Right lobe of liver (tissue), 4 donors: Measurements from ENCODE around the gene SRC.

Experiments used
- CTCF ChIP-seq, 4 donors: fragments of 200-600 bp in 3 of 4; fragments of 450-650 bp in 1 of 4; IDR thresholded peaks; one replicate each; pipeline versions ENCODE4 v1.5.1 to v1.8.0; 2016 to 2022; ENCODE audit warnings: antibody characterized with exemption in 4 of 4, mild to moderate bottlenecking in 2 of 4
- POLR2A ChIP-seq: fragments of 450-650 bp; IDR thresholded peaks from one replicate; pipeline ENCODE4 v1.6.1; 2017; ENCODE audit warnings: antibody characterized with exemption, mild to moderate bottlenecking
- donor health status: DM: no; HTN: no; CAD: no.
- donor health status: DM: no; HTN: no; CAD: no.
- donor health status: DM: no; HTN: yes; CAD: no.

GRCh38 chr20:37326666-37327065 is 19.3 kb upstream of the SRC start:
- TF ChIP-seq CTCF (IDR thresholded peaks at IDR 0.05) (no peak), POLR2A (no peak)
